Stimulated activated CD8-positive, alpha-beta memory T cell treated with anti-CD3 and anti-CD28 coated beads, Interleukin-15, amount 100 ng/mL, for 24 hours (primary cell): ENCODE results near the gene CTNNA3.

Source experiments
- DNase-seq: peaks from one replicate; pipeline ENCODE4 v3.0.0-alpha.2; 2020; ENCODE audit warnings: low read depth

CTNNA3 gene

DNA sequence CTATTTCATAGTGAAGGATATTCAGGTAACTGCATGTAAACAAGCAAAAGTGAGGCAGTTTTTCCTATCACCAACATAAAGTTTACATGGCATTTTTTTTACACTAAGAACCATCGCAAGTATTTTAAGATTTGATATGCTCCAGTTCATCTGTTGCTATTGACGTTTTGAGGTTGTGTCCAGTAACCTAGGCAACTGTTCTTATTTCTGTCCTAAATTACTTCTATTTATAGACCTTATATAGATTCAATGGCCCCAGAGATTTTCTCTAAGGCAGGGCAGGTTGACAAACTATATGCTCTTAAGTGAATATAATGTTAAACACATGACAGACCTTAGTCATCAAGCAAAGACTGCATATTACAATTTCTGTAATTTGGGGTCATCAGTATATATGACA, 1600.4 kb downstream of the CTNNA3 start:
- no peak for DNase-seq

DNA sequence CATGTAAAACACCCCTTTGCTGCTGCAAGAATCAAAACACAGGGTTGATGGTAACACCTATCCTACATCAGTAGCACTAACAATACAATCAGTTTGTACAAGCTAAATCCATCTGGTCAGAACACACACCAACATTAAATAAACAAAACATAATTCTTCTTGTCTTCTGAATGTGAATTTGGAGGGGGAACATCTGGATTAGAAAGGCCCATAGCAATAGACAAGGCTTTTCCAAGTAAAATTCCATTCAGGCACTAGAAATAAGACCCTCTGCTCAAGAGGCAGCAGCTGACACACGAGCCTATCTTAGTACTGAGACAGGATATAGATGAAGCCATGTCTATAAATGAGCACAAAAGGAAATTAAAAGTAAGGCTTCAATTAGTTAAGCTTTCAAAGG, 1610.1 kb downstream of the CTNNA3 start:
- no peak for DNase-seq

DNA sequence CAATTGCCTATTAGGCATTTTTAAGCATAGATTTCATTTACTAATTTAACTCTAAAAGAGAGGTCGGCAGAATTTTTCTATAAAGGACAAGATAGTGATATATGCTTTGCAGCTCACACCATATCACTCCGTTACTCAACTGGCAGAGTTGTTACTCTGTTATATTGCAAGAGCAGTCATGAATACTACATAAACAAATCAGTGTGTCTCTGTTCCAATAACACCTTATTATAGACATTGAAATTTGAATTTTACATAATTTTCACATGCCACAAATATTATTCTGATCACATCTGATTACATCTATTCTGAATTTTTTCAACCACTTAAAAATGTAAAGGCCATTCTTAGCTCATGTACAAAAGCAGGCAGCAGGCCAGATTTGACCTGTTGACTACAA, 1624.1 kb downstream of the CTNNA3 start:
- no peak for DNase-seq

DNA sequence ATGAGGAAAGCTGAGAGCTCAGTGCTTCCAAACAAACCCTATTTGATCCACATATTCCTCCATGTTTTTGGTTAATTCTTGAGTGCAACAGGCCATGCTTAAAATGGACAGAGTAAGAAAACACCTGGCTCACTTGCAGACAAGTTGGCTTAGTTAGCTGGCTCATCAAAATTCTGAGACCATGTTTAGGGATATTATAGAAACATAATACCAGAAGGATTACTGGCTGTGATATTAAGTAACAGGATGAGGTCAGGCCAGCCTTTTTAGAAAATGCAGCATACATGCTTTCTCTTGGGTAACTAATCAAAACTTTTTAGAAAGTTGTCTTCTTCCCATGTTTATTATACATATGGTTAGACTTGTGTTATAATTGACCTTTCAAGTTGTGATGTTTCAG, 1637.4 kb downstream of the CTNNA3 start:
- DNase-seq: no peak

DNA sequence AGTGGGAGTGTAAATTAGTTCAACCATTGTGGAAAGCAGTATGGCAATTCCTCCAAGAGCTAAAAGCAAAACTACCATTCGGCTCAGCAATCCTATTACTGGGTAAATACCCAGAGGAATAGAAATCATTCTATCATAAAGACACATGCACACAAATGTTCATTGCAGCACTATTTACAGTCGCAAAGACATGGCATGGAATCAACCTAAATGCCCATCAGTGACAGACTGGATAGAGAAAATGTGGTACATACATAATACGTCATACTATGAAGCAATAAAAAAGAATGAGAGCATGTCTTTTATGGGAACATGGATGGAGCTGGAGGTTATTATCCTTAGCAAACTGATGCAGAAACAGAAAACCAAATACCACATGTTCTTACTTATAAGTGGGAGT, 1646.7 kb downstream of the CTNNA3 start:
- no peak for DNase-seq

DNA sequence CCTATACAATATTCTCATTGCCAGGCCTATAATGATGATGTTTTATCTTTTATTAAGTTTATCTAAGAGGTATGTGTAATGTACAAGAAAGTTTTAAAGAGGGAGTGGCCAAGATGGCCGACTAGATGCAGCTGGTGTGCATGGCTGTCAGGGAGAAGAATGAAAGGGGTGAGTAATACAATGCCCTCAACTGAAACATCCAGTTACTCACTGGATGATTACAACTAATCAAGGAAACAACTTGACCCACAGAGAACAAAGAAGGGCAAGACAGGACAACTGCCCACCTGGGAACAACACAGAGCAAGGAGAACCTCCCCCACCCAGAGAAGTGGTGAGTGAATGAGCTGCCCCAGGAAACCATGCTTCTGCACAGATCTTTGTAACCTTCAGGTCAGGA, 1650.1 kb downstream of the CTNNA3 start:
- DNase-seq: no peak

DNA sequence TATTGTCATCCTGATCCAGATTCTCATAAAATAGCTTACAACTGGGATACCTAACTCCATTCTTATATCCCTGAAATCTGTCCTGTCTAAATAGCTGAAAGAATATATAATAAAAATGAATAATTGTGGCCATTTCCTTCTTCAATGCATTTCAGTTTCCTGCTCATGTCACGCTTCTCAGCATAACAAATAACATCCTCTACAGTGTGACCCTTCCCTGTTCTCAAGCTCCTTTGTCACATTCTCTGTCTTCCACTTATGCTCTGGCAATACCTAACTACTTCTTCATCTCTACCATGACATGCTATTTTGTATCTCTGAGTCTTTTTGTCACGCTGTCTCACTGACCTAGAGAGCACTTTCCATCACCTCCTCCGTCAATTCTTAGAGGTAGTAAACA, 1654.2 kb downstream of the CTNNA3 start:
- DNase-seq: no peak

DNA sequence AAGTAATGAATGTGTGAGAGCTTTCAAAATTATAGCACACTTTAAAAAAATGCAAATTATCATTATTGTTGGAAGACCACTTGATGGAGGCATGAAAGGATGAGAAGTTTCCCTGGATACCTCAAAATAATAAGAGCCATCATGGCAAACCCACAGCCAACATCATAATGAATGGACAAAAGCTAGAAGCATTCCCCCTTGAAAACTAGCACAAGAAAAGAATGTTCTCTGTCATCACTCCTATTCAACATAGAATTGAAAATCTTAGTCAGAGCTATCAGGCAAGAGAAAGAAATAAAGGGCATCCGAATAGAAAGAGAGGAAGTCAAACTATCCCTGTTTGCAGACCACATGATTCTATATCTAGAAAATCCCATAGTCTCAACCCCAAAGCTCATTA, 1657.4 kb downstream of the CTNNA3 start:
- DNase-seq: no peak

DNA sequence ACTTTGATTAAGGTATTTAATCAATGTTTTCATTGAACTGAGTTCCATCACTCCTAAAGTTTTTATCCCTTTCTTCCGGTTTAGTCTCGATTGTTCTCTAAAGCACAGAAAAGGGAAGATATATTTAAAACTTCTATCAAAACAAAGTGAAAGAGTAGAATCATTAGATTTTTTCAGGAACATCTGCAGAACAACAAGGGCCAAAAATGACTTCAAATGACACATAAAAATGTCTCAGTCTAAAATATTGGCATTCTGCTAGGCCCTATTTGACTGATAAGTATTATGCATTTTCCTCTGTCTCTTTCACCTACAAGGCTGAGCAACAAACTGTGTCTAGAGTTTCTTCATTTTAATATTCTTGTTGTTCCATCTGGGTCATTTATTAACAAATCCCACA, 1669.7 kb downstream of the CTNNA3 start:
- no peak for DNase-seq

DNA sequence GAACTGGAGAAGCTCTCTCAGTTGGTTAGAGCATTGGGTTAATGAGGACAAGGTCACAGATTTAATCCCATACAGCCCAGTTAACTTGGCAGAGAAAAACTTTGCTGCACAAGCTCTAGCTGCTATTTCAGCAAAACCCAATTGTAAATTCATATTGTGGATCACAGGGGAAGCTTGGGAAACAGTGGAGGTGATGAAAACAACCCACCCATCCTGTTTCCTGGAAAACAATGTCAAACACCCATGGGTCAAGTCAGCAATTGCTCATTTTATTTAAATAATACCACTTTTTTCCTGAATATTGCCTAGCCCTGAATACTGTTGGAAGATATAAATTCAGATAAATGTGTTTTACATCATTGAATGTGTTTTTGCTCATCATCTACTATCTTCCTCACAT, 1670.8 kb downstream of the CTNNA3 start:
- DNase-seq: no peak

DNA sequence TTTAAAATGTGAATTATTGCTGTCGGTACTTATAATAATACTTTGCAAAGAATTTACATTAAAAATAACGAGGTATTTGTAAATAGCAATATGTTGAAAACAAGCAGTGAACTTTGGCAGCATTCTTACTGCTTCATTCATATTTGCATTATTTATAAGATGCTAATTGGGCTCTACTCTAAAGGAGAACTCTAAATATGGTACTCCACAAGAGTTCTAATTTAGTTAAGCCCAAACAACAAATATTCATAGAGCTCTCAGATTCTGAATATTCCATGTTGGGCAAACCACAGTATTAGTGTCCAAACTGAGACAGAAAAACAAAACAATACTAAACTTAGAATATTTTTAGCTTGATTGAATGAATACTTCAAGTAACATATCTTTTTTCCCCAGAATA, 1674.6 kb downstream of the CTNNA3 start:
- no peak for DNase-seq

DNA sequence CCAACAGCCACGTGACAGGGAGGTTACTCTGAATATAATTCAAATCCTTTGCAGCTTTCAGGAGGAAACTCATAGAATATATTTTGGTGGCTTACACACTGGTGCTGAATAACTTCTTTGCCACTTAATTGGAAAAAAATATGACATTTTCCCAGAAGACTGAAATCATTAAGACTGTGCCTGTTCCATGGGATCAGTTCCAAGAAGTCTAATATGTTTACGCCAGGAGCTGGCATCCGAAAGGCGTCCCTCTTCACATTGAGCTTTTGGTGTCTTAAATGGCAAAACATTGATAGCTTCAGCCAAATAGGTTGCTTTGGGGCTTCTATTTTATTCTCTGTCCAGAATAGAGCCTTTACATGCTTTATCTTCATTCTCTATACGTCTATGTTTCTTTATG, 1687.8 kb downstream of the CTNNA3 start:
- DNase-seq: no peak

DNA sequence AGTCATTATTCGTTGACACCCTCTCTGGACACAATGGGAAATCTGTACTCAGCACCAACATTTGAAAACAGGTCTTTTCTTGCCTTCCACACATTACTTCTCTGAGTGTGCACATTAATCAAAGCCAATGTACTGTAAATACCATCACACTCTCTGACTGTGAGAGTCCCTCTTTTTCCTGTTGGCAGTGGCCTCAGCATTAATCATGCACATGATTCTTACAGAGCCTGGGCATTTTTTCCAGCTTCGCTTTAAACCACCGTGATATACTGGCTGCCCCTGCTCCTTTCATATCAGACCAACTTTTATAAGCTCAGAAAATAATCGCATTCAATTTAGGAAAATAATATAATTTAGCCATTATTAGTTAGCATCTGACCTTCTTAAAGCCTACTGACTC, 1689.6 kb downstream of the CTNNA3 start:
- DNase-seq: no peak

DNA sequence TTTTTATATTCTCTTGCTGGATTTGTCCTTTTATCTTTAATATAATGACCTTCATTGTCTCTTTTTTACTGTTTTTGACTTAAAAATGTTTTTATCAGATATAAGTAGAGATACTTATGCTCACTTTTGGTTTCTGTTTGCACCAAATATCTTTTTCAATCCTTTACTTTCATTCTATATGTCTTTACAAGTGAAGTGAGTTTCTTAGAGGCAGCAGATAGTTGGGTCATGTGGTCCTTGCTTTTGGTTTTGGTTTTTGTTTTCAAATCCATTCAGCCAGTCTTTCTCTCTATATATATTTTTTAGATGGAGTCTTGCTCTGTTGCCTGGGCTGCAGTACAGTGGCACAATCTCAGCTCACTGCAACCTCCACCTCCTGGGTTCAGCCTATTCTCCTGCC, 1702.5 kb downstream of the CTNNA3 start:
- DNase-seq: no peak

DNA sequence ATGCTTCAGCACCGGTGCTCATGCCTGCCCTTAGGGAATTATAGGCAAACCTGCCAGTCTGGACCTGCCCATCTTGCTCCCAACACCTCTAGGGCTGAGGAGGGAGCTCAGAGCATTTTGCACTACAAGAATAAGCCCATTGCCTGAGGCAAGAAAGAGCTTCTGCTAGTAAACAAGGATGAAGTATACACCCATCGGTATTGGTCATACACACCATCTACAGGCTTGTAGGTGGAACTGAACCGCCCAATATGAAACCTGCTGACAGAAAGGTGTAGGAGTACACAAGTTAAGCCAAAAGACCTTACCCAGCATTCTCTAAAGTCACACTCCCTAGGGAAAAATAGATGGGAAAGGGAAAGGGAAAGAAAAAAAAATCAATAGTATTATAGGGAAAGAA, 1727.1 kb downstream of the CTNNA3 start:
- no peak for DNase-seq

DNA sequence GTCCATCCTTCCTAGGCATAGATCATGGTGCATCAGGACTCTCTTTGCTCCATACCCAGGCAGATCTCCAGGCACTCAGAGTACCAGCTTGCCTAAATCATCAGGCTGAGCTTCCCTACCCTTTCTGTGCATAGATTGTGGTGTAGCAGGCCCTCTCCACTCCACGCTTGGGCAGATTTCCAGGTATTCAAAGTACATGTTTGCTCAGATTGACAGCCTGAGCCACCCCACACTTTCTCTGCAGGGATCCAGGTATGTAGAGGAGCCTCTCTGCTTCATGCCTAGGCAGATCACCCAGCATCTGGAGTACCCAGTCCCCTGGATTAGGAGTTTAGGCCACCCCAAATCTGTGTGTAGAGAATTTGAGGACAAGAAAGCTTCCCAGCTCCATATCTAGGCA, 1727.6 kb downstream of the CTNNA3 start:
- no peak for DNase-seq

DNA sequence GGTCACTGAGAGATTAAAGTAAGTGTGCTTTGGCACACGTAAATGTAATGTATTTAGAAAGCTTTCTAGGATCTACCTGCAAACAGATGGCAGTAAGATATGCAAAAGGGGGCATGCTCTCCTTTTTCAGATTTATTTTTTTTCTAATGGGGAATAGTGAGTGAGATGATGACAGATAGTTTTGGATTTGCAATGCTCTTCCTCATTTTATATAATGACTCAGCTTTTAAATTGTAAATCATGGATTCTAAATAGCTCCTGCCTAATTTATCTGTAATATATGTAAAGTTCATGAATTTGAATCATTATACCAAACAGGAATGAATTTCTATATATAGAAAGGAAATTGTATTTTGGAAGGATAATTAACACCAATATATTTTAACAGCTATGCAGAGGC, 1731.8 kb downstream of the CTNNA3 start:
- no peak for DNase-seq

DNA sequence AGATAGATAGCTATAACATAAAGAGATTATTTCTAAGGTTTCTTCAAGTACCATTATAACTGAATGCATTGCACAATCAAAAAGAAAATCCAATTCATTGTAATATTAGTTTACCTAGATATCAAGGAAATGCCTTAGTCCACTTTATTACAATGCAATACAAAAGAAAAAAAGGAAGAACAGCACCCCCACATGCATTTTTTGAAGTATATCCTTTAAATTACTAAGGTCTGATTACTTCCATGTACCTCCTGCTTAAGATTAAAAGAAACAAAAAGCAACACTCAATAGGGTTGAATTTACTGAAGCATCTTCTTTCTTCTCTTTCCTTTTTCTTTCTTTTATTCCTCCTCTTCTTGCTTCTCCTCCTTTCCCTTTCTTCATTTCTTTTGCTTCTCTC, 1743.9 kb downstream of the CTNNA3 start:
- DNase-seq: no peak

DNA sequence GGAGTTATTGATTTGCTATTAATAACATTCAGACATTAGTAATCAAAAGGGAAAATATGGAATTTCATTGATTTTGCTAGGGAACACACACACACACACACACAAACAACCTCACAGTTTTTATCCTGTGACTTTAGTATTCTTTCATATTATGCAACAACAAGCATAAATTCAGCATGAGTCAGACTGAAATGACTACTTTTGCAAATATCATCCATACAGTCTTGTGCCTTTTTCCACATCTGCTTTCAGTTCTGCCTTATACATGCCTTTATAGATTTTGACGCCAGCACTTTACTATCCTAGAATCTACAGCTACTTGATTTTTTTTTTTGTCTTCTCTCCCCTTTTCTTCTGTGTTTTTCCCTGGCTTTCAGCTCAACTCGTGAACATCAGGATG, 1745.9 kb downstream of the CTNNA3 start:
- DNase-seq: no peak

DNA sequence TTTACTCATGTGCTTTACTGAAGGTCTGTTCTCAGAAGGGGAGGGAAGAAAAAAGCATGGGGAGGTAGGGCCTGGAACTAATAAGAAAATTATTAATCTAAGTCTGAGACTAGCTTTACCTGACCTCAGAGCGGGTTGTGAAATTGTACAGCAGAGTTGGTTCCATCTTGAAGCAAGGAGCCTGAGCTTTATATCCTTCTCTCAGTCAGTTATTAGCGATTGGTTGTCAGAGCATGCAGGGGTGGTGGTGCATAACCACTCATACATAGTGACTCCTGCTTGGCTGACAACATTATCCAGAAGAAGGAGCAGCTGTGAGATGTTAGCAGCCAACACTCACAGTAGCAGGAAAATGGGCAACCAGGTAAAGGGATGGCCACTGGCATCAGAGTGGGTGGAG, 1746.5 kb downstream of the CTNNA3 start:
- no peak for DNase-seq

DNA sequence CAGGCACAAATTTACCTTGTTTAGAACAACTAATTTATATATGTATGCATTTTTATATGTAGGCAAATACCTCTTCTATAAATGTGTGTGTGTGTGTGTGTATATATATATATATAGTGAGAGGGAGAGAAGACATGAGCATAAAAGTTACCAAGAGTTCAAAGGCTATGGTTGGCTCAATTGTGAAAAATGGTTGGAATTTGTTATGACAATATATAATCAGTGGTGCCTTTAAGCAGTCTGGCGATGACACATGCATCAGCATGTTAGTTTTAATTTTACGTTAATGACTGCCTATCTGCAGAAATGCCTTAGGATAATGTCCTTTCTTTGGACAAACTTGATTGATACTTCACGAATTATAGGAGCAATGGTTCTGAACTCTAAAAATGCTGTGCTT, 1750.9 kb downstream of the CTNNA3 start:
- DNase-seq: no peak

DNA sequence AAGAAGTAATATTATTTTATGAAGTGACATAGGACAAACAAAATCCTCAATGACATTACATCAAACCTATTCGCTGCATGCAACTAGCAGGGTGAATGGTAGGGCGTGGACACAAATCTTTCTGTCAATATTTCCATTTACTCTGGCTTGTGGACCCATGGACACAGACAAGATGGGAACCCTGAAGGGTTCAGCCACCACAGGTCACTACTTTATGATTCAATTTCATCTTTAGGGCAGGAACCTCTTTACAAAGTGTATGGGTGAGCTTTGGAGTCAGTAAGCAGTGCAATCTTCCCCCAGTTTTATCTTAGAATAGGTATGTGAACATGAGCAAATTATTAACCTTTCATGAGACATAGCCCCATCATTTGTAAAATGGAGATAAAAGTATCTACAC, 1752.5 kb downstream of the CTNNA3 start:
- DNase-seq: no peak

DNA sequence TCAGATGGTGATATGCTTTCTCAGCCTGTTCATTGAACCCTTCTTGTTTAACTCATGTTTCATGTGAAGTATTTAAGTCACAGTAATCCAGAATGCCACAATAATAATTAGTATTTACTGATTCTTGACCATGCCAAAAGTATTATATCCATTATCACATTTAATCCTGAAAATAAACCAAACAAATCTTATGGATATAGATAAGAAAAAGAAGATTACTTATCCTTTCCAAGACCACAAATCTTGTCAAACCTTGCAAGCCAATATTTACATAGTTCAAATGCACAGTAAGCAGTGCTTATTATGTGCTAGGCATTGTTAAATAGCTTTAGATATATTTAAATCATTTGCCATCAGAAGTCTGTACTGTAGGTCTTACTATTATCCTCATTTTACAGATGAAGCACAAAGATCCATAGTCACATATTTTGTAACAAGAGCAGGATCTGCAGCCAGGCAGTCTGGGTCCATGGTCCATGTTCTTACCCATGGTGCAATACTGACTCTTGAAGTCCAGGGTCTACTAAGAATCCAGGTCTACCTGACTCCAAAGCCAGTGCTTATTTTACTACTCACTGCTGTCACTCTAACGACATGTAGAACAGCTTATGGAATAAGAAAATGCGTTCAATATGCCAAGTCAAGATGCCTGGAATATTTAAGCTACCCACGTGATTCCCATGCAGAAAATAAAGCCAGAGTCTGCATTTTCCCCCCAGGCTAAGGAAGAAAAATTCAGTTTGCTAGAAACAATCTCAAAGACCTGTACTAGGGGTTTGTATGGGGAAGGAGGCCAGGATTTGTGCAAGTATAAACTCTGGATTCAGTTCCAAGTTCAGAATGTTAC, 1755.0 kb downstream of the CTNNA3 start:
- DNase-seq: no peak

DNA sequence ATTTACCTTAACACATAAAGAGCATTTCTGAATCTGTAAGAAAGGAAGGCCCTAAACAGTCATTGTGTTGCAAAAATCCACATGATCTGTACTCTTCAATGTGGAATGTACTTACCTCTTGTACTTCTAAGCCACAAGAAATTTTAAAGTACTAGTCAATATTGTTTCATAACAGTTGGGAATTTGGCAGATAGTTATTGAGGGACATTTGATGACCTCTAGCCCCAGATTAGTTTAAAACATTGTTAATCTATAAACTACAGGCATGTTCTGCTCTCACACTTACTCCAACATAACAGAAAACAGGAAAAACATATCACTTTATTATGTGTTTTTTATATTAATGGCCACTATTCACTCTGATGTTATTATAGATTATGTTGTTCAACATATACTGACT, 1755.9 kb downstream of the CTNNA3 start:
- DNase-seq: no peak
